Measurements from ENCODE around the gene ROR2. TPM values are rescaled to one million over a fixed set of nuclear protein-coding genes. Genes with fewer than 3 reads are reported as not detected.
"Not testable (repeated sequence)": the region's sequence is repeated elsewhere in the genome, so short reads cannot be mapped to it uniquely, and the experiment has no call there.

ROR2 gene
- polyA plus RNA-seq, 3 donors: not detected

DNA sequence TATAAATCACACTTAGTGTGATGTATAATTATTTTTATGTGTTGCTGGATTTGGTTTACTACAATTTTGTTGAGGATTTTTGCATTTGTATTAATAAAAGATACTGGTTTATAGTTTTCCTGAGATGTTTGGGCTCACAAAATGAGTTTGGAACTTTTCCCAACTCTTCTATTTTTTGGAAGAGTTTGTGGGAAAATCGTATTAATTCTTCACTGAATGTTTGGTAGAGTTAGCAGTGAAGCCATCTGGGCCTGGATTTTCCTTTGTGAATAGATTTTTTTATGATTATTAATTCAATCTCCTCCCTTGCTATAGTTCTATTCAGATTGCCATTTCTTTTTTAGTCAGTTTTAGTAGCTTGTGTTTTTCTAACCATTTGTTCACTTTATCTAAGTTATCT lies 324.7 kb downstream of the ROR2 start:
- no peak overlapping the region for H3K4me2 ChIP-seq (replicated peaks; ENCODE audit: extremely low read depth, low read length, poor library complexity, severe bottlenecking)
- H3K4me1 Mint-ChIP-seq: no peaks in the 10 kb centered on the region
- H3K4me3 Mint-ChIP-seq: no peak overlapping the region
- peaks cover 5 to 12% (median 7%) of the 10 kb centered on the region in 7 donors for H3K9me3 Mint-ChIP-seq
- H3K36me3 ChIP-seq (replicated peaks in 1 of 2; ENCODE audit: control insufficient read depth in 1 of 2, insufficient read depth in 2 of 2, low read length in 2 of 2): no peaks in the 10 kb centered on the region
- peaks cover 0 to 2% of the 10 kb centered on the region in 2 donors for H3K27me3 ChIP-seq (ENCODE audit: control insufficient read depth in 2 of 2, insufficient read depth in 2 of 2, low read length in 2 of 2)
- H3K27ac ChIP-seq (ENCODE audit: low read depth in 1 of 2, low read length in 2 of 2): no peak overlapping the region
- TF ChIP-seq, protein P1, sequence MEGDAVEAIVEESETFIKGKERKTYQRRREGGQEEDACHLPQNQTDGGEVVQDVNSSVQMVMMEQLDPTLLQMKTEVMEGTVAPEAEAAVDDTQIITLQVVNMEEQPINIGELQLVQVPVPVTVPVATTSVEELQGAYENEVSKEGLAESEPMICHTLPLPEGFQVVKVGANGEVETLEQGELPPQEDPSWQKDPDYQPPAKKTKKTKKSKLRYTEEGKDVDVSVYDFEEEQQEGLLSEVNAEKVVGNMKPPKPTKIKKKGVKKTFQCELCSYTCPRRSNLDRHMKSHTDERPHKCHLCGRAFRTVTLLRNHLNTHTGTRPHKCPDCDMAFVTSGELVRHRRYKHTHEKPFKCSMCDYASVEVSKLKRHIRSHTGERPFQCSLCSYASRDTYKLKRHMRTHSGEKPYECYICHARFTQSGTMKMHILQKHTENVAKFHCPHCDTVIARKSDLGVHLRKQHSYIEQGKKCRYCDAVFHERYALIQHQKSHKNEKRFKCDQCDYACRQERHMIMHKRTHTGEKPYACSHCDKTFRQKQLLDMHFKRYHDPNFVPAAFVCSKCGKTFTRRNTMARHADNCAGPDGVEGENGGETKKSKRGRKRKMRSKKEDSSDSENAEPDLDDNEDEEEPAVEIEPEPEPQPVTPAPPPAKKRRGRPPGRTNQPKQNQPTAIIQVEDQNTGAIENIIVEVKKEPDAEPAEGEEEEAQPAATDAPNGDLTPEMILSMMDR (IDR thresholded peaks at IDR 0.05): no peak
- H3K79me2 ChIP-seq (ENCODE audit: insufficient read depth, low read length): no peaks in the 10 kb centered on the region
- H3K27me3 Mint-ChIP-seq (ENCODE audit: low read depth in 3 of 3): peaks cover 8 to 13% (median 9%) of the 10 kb centered on the region in 3 donors
- intact Hi-C loops (cut with micrococcal nuclease): no loop called here
- no peak overlapping the region for H2AFZ ChIP-seq (ENCODE audit: insufficient read depth, low read depth, low read length, poor library complexity, severe bottlenecking)
- no peak overlapping the region for H3K9ac ChIP-seq (ENCODE audit: insufficient read depth, low read length, poor library complexity, severe bottlenecking)
- WGBS (ENCODE audit: insufficient coverage): no CpG with 5 or more reads among the region's 1 CpG
- no peak for DNase-seq
- H3K27ac Mint-ChIP-seq: no peak overlapping the region
- H3K9me3 ChIP-seq (replicated peaks in 1 of 2; ENCODE audit: control insufficient read depth in 1 of 2, insufficient read depth in 1 of 2, low read length in 2 of 2): no peaks in the 10 kb centered on the region
- H3K4me3 ChIP-seq (replicated peaks in 1 of 3; ENCODE audit: low read depth in 2 of 3, low read length in 3 of 3): no peak overlapping the region
- H4K20me1 ChIP-seq (ENCODE audit: insufficient read depth, low read length): no peaks in the 10 kb centered on the region
- no peaks in the 10 kb centered on the region for H3K36me3 Mint-ChIP-seq
- H3K4me1 ChIP-seq (ENCODE audit: control insufficient read depth in 1 of 2, insufficient read depth in 2 of 2, low read length in 2 of 2): no peaks in the 10 kb centered on the region

DNA sequence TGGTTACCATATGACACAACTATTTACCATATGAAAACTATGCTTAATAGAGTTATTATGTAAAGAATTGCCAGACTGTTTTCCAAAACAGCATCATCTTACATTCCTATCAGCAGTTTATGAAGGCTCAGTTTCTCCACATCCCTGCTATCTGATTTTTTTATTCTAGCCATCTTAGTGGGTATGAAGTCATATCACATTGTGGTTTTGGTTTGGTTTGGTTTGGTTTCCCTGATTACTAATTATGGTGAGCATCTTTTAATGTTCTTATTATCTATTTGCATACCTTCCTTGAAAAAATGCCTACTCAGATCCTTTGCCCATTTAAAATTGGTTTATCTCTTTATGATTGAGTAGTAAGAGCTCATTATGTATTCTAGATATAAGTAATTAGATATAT lies 327.0 kb downstream of the ROR2 start:
- H3K4me1 Mint-ChIP-seq: no peaks in the 10 kb centered on the region
- no peak overlapping the region for H3K4me3 Mint-ChIP-seq
- Histone ChIP-seq H3K9me3 (replicated peaks in 1 of 2; ENCODE audit: control insufficient read depth in 1 of 2, insufficient read depth in 1 of 2, low read length in 2 of 2) (no peaks in the 10 kb centered on the region), H2AFZ (ENCODE audit: insufficient read depth, low read depth, low read length, poor library complexity, severe bottlenecking) (no peak overlapping the region), H3K36me3 (replicated peaks in 1 of 2; ENCODE audit: control insufficient read depth in 1 of 2, insufficient read depth in 2 of 2, low read length in 2 of 2) (no peaks in the 10 kb centered on the region), H3K9ac (ENCODE audit: insufficient read depth, low read length, poor library complexity, severe bottlenecking) (no peak overlapping the region), H3K4me2 (replicated peaks; ENCODE audit: extremely low read depth, low read length, poor library complexity, severe bottlenecking) (no peak overlapping the region), H4K20me1 (ENCODE audit: insufficient read depth, low read length) (no peaks in the 10 kb centered on the region), H3K4me1 (ENCODE audit: control insufficient read depth in 1 of 2, insufficient read depth in 2 of 2, low read length in 2 of 2) (no peaks in the 10 kb centered on the region), H3K79me2 (ENCODE audit: insufficient read depth, low read length) (no peaks in the 10 kb centered on the region), H3K4me3 (replicated peaks in 1 of 3; ENCODE audit: low read depth in 2 of 3, low read length in 3 of 3) (no peak overlapping the region), H3K27ac (ENCODE audit: low read depth in 1 of 2, low read length in 2 of 2) (no peak overlapping the region), H3K27me3 (ENCODE audit: control insufficient read depth in 2 of 2, insufficient read depth in 2 of 2, low read length in 2 of 2) (peaks cover 0 to 2% of the 10 kb centered on the region in 2 donors)
- TF ChIP-seq, protein P1 (IDR thresholded peaks at IDR 0.05): no peak
- no peaks in the 10 kb centered on the region for H3K36me3 Mint-ChIP-seq
- intact Hi-C loops (cut with micrococcal nuclease): no loop called here
- no peak overlapping the region for H3K27ac Mint-ChIP-seq
- H3K9me3 Mint-ChIP-seq: peaks cover 0 to 4% (median under 1%) of the 10 kb centered on the region in 7 donors
- no peak for DNase-seq
- peaks cover 9 to 18% (median 14%) of the 10 kb centered on the region in 3 donors for H3K27me3 Mint-ChIP-seq (ENCODE audit: low read depth in 3 of 3)

DNA sequence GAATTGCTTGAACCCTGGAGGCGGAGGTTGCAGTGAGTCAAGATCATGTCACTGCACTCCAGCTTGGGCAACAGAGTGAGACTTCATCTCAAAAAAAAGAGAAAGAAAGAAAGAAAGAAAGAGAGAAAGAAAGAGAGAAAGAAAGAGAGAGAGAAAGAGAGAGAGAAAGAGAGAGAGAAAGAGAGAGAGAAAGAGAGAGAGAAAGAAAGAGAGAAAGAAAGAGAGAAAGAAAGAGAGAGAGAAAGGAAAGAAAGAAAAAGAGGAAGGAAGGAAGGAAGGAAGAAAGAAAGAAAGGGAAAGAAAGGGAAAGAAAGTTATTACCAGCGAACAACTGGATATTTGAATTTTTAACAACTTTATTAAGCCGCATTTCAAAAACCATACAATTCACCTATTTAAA lies 327.9 kb downstream of the ROR2 start:
- H2AFZ ChIP-seq (ENCODE audit: insufficient read depth, low read depth, low read length, poor library complexity, severe bottlenecking); H3K4me1 ChIP-seq (ENCODE audit: control insufficient read depth in 1 of 2, insufficient read depth in 2 of 2, low read length in 2 of 2); H3K36me3 ChIP-seq (replicated peaks in 1 of 2; ENCODE audit: control insufficient read depth in 1 of 2, insufficient read depth in 2 of 2, low read length in 2 of 2); H3K9ac ChIP-seq (ENCODE audit: insufficient read depth, low read length, poor library complexity, severe bottlenecking); H3K4me3 ChIP-seq (replicated peaks in 1 of 3; ENCODE audit: low read depth in 2 of 3, low read length in 3 of 3); H3K27ac ChIP-seq (ENCODE audit: low read depth in 1 of 2, low read length in 2 of 2); H3K4me2 ChIP-seq (replicated peaks; ENCODE audit: extremely low read depth, low read length, poor library complexity, severe bottlenecking); H3K4me1 Mint-ChIP-seq; H3K36me3 Mint-ChIP-seq; intact Hi-C loops (cut with micrococcal nuclease); H3K4me3 Mint-ChIP-seq; H3K9me3 Mint-ChIP-seq; H3K27ac Mint-ChIP-seq; H3K79me2 ChIP-seq (ENCODE audit: insufficient read depth, low read length); H3K9me3 ChIP-seq (replicated peaks in 1 of 2; ENCODE audit: control insufficient read depth in 1 of 2, insufficient read depth in 1 of 2, low read length in 2 of 2); H3K27me3 ChIP-seq (ENCODE audit: control insufficient read depth in 2 of 2, insufficient read depth in 2 of 2, low read length in 2 of 2); H4K20me1 ChIP-seq (ENCODE audit: insufficient read depth, low read length); DNase-seq: not testable (repeated sequence)
- WGBS (ENCODE audit: insufficient coverage): 100% methylated on average over 1 of the region's 3 CpGs
- peaks cover 9 to 18% (median 13%) of the 10 kb centered on the region in 3 donors for H3K27me3 Mint-ChIP-seq (ENCODE audit: low read depth in 3 of 3)
